Endothelial cell of umbilical vein (primary cell): ENCODE results near the gene ADAMTS6. TPM values are rescaled to one million over a fixed set of nuclear protein-coding genes. Genes with fewer than 3 reads are reported as not detected.

Source experiments
- BruUV-seq: library from RNA; stranded (reverse); fragments of 400-500 nt; replicated peaks from 2 replicates; lab custom pipeline; 2021; lab: Mats Ljungman, UMichigan
- CTCF ChIA-PET: fragments of 300-600, 350-600 bp; sonication (Branson Sonifier 250); formaldehyde crosslinking; loops from one replicate; lab custom pipeline; 2021; ENCODE audit warnings: antibody characterized with exemption, inconsistent platforms; lab: Charles Lee
- POLR2A ChIA-PET: fragments of 300-600, 350-600 bp; sonication (Branson Sonifier 250); formaldehyde crosslinking; loops from one replicate; lab custom pipeline; 2021; ENCODE audit warnings: antibody characterized with exemption, inconsistent platforms; lab: Charles Lee
- DNase-seq: peaks from one replicate; pipeline ENCODE4 v3.0.0-alpha.2; 2011; ENCODE audit warnings: low read depth, low spot score
- FAIRE-seq: peaks from 2 replicates; lab custom pipeline; 2011; peaks lifted over from hg19 to GRCh38; lab: Jason Lieb, UNC
- H2AFZ ChIP-seq: 2 replicates; pipeline ENCODE4 v1.6.0; 2012; ENCODE audit warnings: low read depth, low read length, control low read depth, inconsistent platforms
- H3K27ac ChIP-seq: 2 replicates; pipeline ENCODE4 v1.5.1; 2011; ENCODE audit warnings: low read depth, mild to moderate bottlenecking, control low read depth, low read length, moderate library complexity; ENCODE audit not compliant: insufficient read depth
- H3K27me3 ChIP-seq, 2 experiments: 2 replicates each; pipeline versions ENCODE4 v1.6.0 to v1.6.1; 2011; ENCODE audit warnings: low read length in 2 of 2, mixed read lengths in 1 of 2; ENCODE audit not compliant: control insufficient read depth in 2 of 2, insufficient read depth in 2 of 2
- H3K36me3 ChIP-seq, 2 experiments: 2 replicates in 1 of 2; 3 replicates in 1 of 2; pipeline ENCODE4 v1.5.1; 2011; ENCODE audit warnings: low read length in 2 of 2, mild to moderate bottlenecking in 1 of 2, moderate library complexity in 1 of 2; ENCODE audit not compliant: control insufficient read depth in 2 of 2, insufficient read depth in 2 of 2; ENCODE audit errors: extremely low read depth in 1 of 2
- H3K4me1 ChIP-seq: 3 replicates; pipeline ENCODE4 v1.5.1; 2011; ENCODE audit warnings: mild to moderate bottlenecking, low read length; ENCODE audit not compliant: control insufficient read depth, insufficient read depth; ENCODE audit errors: extremely low read depth
- H3K4me2 ChIP-seq: 2 replicates; pipeline ENCODE4 v1.6.1; 2011; ENCODE audit warnings: low read length, control low read depth, mixed read lengths; ENCODE audit not compliant: insufficient read depth
- H3K4me3 ChIP-seq, 3 experiments: fragments of 200-600 bp in 1 of 3; sonication (generic), shearing (Covaris generic) in 1 of 3; replicated peaks in 1 of 3; 2 replicates each; pipeline ENCODE4 v1.5.1; 2011 to 2016; ENCODE audit warnings: control low read depth in 3 of 3, low read length in 3 of 3, mild to moderate bottlenecking in 2 of 3, inconsistent platforms in 1 of 3, low read depth in 1 of 3, moderate library complexity in 1 of 3; ENCODE audit not compliant: insufficient read depth in 1 of 3
- H3K79me2 ChIP-seq: 2 replicates; pipeline ENCODE4 v1.6.0; 2012; ENCODE audit warnings: low read length, inconsistent platforms; ENCODE audit not compliant: control insufficient read depth, insufficient read depth
- H3K9ac ChIP-seq: replicated peaks from 2 replicates; pipeline ENCODE3; 2011; ENCODE audit warnings: low read length, control low read depth; ENCODE audit not compliant: insufficient read depth; ENCODE audit errors: extremely low read depth
- H3K9me1 ChIP-seq: replicated peaks from 3 replicates; pipeline ENCODE4 v1.6.0; 2011; ENCODE audit warnings: mild to moderate bottlenecking, low read length; ENCODE audit not compliant: control insufficient read depth, insufficient read depth; ENCODE audit errors: extremely low read depth
- H3K9me3 ChIP-seq: replicated peaks from 2 replicates; pipeline ENCODE4 v1.5.1; 2012; ENCODE audit warnings: low read length, inconsistent platforms; ENCODE audit not compliant: control insufficient read depth, insufficient read depth
- H4K20me1 ChIP-seq: replicated peaks from 2 replicates; pipeline ENCODE3; 2011; ENCODE audit warnings: mild to moderate bottlenecking, low read length; ENCODE audit not compliant: control insufficient read depth, insufficient read depth; ENCODE audit errors: extremely low read depth
- CTCF ChIP-seq, 2 donors: IDR thresholded peaks; 1 replicate in 1 of 2; 2 replicates in 1 of 2; pipeline ENCODE4 v1.5.1; 2011; ENCODE audit warnings: low read length in 2 of 2, mild to moderate bottlenecking in 2 of 2, moderate library complexity in 2 of 2, control low read depth in 1 of 2, inconsistent platforms in 1 of 2, low read depth in 1 of 2; ENCODE audit not compliant: insufficient read depth in 1 of 2; ENCODE audit errors: extremely low read depth in 1 of 2
- EZH2 ChIP-seq: IDR thresholded peaks from 2 replicates; pipeline ENCODE4 v1.6.1; 2012; ENCODE audit warnings: borderline replicate concordance, low read depth, mild to moderate bottlenecking, moderate library complexity, low read length, inconsistent platforms; ENCODE audit not compliant: severe bottlenecking
- FOS ChIP-seq: IDR thresholded peaks from 2 replicates; pipeline ENCODE4 v1.6.1; 2011; ENCODE audit warnings: mild to moderate bottlenecking, low read length, moderate library complexity, borderline replicate concordance; ENCODE audit not compliant: insufficient read depth
- GATA2 ChIP-seq: IDR thresholded peaks from 2 replicates; pipeline ENCODE4 v1.7.0; 2011; ENCODE audit warnings: low read depth, mild to moderate bottlenecking, moderate library complexity, mixed read lengths, low read length; ENCODE audit not compliant: insufficient read length, insufficient read depth
- JUN ChIP-seq: IDR thresholded peaks from 2 replicates; pipeline ENCODE4 v1.6.1; 2011; ENCODE audit warnings: borderline replicate concordance, low read depth; ENCODE audit not compliant: insufficient read length, insufficient read depth
- MAX ChIP-seq: IDR thresholded peaks from 2 replicates; pipeline ENCODE4 v1.6.1; 2011; ENCODE audit not compliant: insufficient read depth, insufficient read length
- MYC ChIP-seq: IDR thresholded peaks from one replicate; pipeline ENCODE4 v1.6.1; 2011; ENCODE audit warnings: mild to moderate bottlenecking, low read depth, low read length
- POLR2A ChIP-seq: IDR thresholded peaks from 2 replicates; pipeline ENCODE4 v1.6.1; 2012; ENCODE audit warnings: low read depth, mild to moderate bottlenecking, control low read depth, low read length
- POLR2AphosphoS5 ChIP-seq: IDR thresholded peaks from 2 replicates; pipeline ENCODE4 v1.6.1; 2012; ENCODE audit warnings: low read depth, mild to moderate bottlenecking, control low read depth, low read length, moderate library complexity; ENCODE audit not compliant: insufficient read depth
- dilution Hi-C: fragments of 300-500 bp; cut with MboI; formaldehyde crosslinking; loops from one replicate; pipeline ENCODE4 v1.15.0; 2019; ENCODE audit warnings: low sequenced_read_pairs; ENCODE audit not compliant: extremely low pct_ligation_motif_present
- intact Hi-C: fragments of 100-400 bp; cut with micrococcal nuclease; formaldehyde crosslinking; loops from one replicate; pipeline ENCODE4 v1.10.0; 2022
- polyA plus RNA-seq, 4 experiments: library from polyadenylated mRNA; depleted of rRNA in 3 of 4; stranded (reverse) in 3 of 4; unstranded in 1 of 4; fragments of >200 nt; gene quantifications; 2 replicates each; pipeline versions ENCODE4 v1.2.1 to v1.2.3, GENCODE V29; 2011 to 2012; ENCODE audit warnings: missing spikeins in 1 of 4
- total RNA-seq: library from RNA; stranded (reverse); gene quantifications from 2 replicates; pipeline ENCODE4 v1.2.3, GENCODE V29; 2021

Gene ADAMTS6
- total and polyA plus RNA-seq, 2 donors (not counting 3 experiments of a cell fraction or from before 2014, with no cell fraction given), result 20.4 to 43.4 TPM

- no peaks in the 10 kb centered on the region for H3K9me3 ChIP-seq
- no peaks in the 10 kb centered on the region for H4K20me1 ChIP-seq
- ChIA-PET CTCF (no interaction called here), POLR2A (no interaction called here)
- H3K9me1 ChIP-seq, result no peaks in the 10 kb centered on the region
- no peak overlapping the region for H3K4me2 ChIP-seq
- H3K4me3 ChIP-seq, result no peak overlapping the region
- no TSS peak for BruUV-seq
- TF ChIP-seq FOS (no peak), MYC (no peak), JUN (no peak), POLR2A (no peak), POLR2AphosphoS5 (no peak), CTCF (IDR thresholded peaks at IDR 0.05; ENCODE audit: extremely low read depth in 1 of 2, insufficient read depth in 1 of 2, low read depth in 1 of 2, low read length in 2 of 2) (no peak), GATA2 (no peak), MAX (no peak), EZH2 (no peak)
- DNase-seq (no peak), FAIRE-seq (no peak)
- H3K9ac ChIP-seq, result no peak overlapping the region
- no peak overlapping the region for H3K27ac ChIP-seq
- no peak overlapping the region for H2AFZ ChIP-seq
- H3K36me3 ChIP-seq, result no peaks in the 10 kb centered on the region
- intact Hi-C loops, result no loop called here
- H3K79me2 ChIP-seq, result no peaks in the 10 kb centered on the region
- H3K27me3 ChIP-seq, result no peaks in the 10 kb centered on the region
- peaks cover 13% of the 10 kb centered on the region for H3K4me1 ChIP-seq
- dilution Hi-C loops, result no loop called here
Observed at GRCh38 chr5:65132386-65132785, 349.3 kb downstream of the ADAMTS6 start.
